SK-N-SH (cell line): ENCODE data around the gene SIGLEC15.

Experiments
- CTCF ChIP-seq: fragments of 200-600 bp; sonication (generic); IDR thresholded peaks from 2 replicates; pipeline ENCODE4 v1.6.1; 2017; ENCODE audit warnings: antibody characterized with exemption, mild to moderate bottlenecking, moderate library complexity
- ELF1 ChIP-seq: IDR thresholded peaks from 2 replicates; pipeline ENCODE4 v1.4.0; 2012
- EP300 ChIP-seq, 2 experiments: IDR thresholded peaks; 2 replicates each; pipeline versions ENCODE4 v1.4.0 to v1.6.1; 2012; ENCODE audit warnings: borderline replicate concordance in 1 of 2, low read depth in 1 of 2, low read length in 1 of 2
- EZH2phosphoT487 ChIP-seq: fragments of 200-600 bp; sonication (generic); IDR thresholded peaks from 2 replicates; pipeline ENCODE4 v1.6.1; 2017; ENCODE audit warnings: low read depth, mixed run types, mild to moderate bottlenecking, antibody characterized with exemption, moderate library complexity, borderline replicate concordance
- GATA2 ChIP-seq: sonication (generic); formaldehyde crosslinking; IDR thresholded peaks from 2 replicates; pipeline ENCODE4 v1.5.0; 2020; ENCODE audit warnings: mild to moderate bottlenecking, missing genetic modification reagents
- NRF1 ChIP-seq: IDR thresholded peaks from 2 replicates; pipeline ENCODE4 v1.6.1; 2012; ENCODE audit warnings: low read depth, mild to moderate bottlenecking, low read length
- SIN3A ChIP-seq: IDR thresholded peaks from 2 replicates; pipeline ENCODE4 v1.6.1; 2012; ENCODE audit warnings: low read depth, mild to moderate bottlenecking, low read length, moderate library complexity, borderline replicate concordance
- SMC3 ChIP-seq: IDR thresholded peaks from 2 replicates; pipeline ENCODE4 v1.6.1; 2012; ENCODE audit warnings: low read depth, low read length, improper control_type of control experiment

GRCh38 chr18:45783097-45784075, 42.1 kb upstream of the SIGLEC15 start:
- TF ChIP-seq EZH2phosphoT487 (no peak), CTCF (no peak), GATA2 (no peak), ELF1 (no peak), NRF1 (no peak), EP300 (IDR thresholded peaks at IDR 0.05; ENCODE audit: borderline replicate concordance in 1 of 2, low read depth in 1 of 2, low read length in 1 of 2) (no peak), SMC3 (no peak), SIN3A (no peak)
